Common myeloid progenitor, CD34-positive (primary cell): ENCODE results near the gene TMEM91.

ENCODE experiments used
- CTCF ChIA-PET: fragments of 350-600 bp; sonication (Branson Sonifier 250); formaldehyde crosslinking; loops from one replicate; lab custom pipeline; 2021; ENCODE audit warnings: antibody characterized with exemption; lab: Charles Lee
- POLR2A ChIA-PET: fragments of 350-600 bp; sonication (Branson Sonifier 250); formaldehyde crosslinking; loops from one replicate; lab custom pipeline; 2021; ENCODE audit warnings: antibody characterized with exemption; lab: Charles Lee
- DNase-seq, 3 donors: peaks; one replicate each; pipeline versions ENCODE4 v3.0.0 to v3.0.0-alpha.2; 2013
- H3K27ac ChIP-seq, 2 experiments: 1 replicate in 1 of 2; 2 replicates in 1 of 2; pipeline ENCODE4 v1.7.0; 2013; ENCODE audit warnings: inconsistent platforms in 2 of 2, low read length in 2 of 2, mild to moderate bottlenecking in 2 of 2, low read depth in 1 of 2, moderate library complexity in 1 of 2; ENCODE audit not compliant: severe bottlenecking in 2 of 2, insufficient read depth in 1 of 2, poor library complexity in 1 of 2
- H3K27me3 ChIP-seq, 5 experiments: replicated peaks in 2 of 5; 1 replicate in 3 of 5; 2 replicates in 2 of 5; pipeline versions ENCODE4 v1.6.1 to v1.7.0; 2013; ENCODE audit warnings: low read length in 4 of 5, mild to moderate bottlenecking in 2 of 5, moderate library complexity in 2 of 5, inconsistent platforms in 1 of 5; ENCODE audit not compliant: insufficient read depth in 5 of 5, control insufficient read depth in 4 of 5
- H3K36me3 ChIP-seq, 4 experiments: 1 replicate in 2 of 4; 2 replicates in 2 of 4; pipeline versions ENCODE4 v1.6.1 to v1.7.0; 2013; ENCODE audit warnings: low read length in 3 of 4, control low read depth in 1 of 4, mild to moderate bottlenecking in 1 of 4; ENCODE audit not compliant: control insufficient read depth in 4 of 4, insufficient read depth in 4 of 4
- H3K4me1 ChIP-seq, 4 experiments: 1 replicate in 3 of 4; 2 replicates in 1 of 4; pipeline versions ENCODE4 v1.6.1 to v1.7.1; 2013; ENCODE audit warnings: low read length in 3 of 4, mild to moderate bottlenecking in 3 of 4, control low read depth in 1 of 4, inconsistent platforms in 1 of 4, moderate library complexity in 1 of 4; ENCODE audit not compliant: control insufficient read depth in 4 of 4, insufficient read depth in 4 of 4; ENCODE audit errors: control extremely low read depth in 1 of 4
- H3K4me3 ChIP-seq, 7 experiments: 1 replicate in 4 of 7; 2 replicates in 3 of 7; pipeline versions ENCODE4 v1.5.1 to v1.7.0; 2013; ENCODE audit warnings: mild to moderate bottlenecking in 7 of 7, low read length in 6 of 7, moderate library complexity in 6 of 7, inconsistent platforms in 2 of 7, low read depth in 2 of 7, control low read depth in 1 of 7; ENCODE audit not compliant: insufficient read depth in 4 of 7, control insufficient read depth in 1 of 7; ENCODE audit errors: extremely low read depth in 1 of 7
- H3K9me3 ChIP-seq, 5 experiments: 1 replicate in 4 of 5; 2 replicates in 1 of 5; pipeline versions ENCODE4 v1.6.1 to v1.7.1; 2013; ENCODE audit warnings: low read length in 4 of 5, mild to moderate bottlenecking in 2 of 5, inconsistent platforms in 1 of 5, low read depth in 1 of 5, moderate library complexity in 1 of 5; ENCODE audit not compliant: control insufficient read depth in 4 of 5, insufficient read depth in 2 of 5; ENCODE audit errors: control extremely low read depth in 1 of 5
- WGBS: methylation state at CpG from one replicate; pipeline ENCODE4 v1.1.5; 2013; ENCODE audit not compliant: insufficient coverage; 5-methylcytosine and 5-hydroxymethylcytosine counted together

TMEM91 gene

GRCh38 chr19:41428481-41428859 lies 52.1 kb downstream of the TMEM91 start:
- peaks cover 4 to 68% (median 64%) of the 10 kb centered on the region in 4 experiments for H3K4me1 ChIP-seq
- H3K4me3 ChIP-seq, result peak overlapping the region in 6 of 7 experiments; percentile 30 to 90 (median 72)
- ChIA-PET POLR2A (interaction anchor here (0.6 kb wide), 1 partner anchor 10 kb away, joined by 5 read pairs; no protein-coding TSS in a partner anchor), CTCF (interaction anchor here (0.6 to 3.7 kb wide), 14 partner anchors 8 to 223 kb away, joined by 3 to 21 read pairs (median 4); partner anchors contain the start of genes DMAC2 and HNRNPUL1)
- 33% methylated on average over 1 of the region's 1 CpG for WGBS
- peak overlapping the region in 1 of 2 experiments; percentile 86 for H3K27ac ChIP-seq
- no peak for DNase-seq
- H3K36me3 ChIP-seq, result peaks cover 0 to 51% (median 30%) of the 10 kb centered on the region in 4 experiments
- H3K27me3 ChIP-seq, result no peaks in the 10 kb centered on the region
- H3K9me3 ChIP-seq, result no peaks in the 10 kb centered on the region

GRCh38 chr19:41430922-41431321 lies 54.6 kb downstream of the TMEM91 start:
- 88% methylated on average over 6 of the region's 6 CpGs for WGBS
- CTCF ChIA-PET, result interaction anchor here (0.6 to 2.4 kb wide), 22 partner anchors 9 to 165 kb away, joined by 3 to 23 read pairs (median 4); partner anchors contain the start of genes CCDC97 and DMAC2
- no peaks in the 10 kb centered on the region for H3K9me3 ChIP-seq
- no peaks in the 10 kb centered on the region for H3K27me3 ChIP-seq
- no peak for DNase-seq
- POLR2A ChIA-PET, result interaction anchor here (1.1 to 1.6 kb wide), 2 partner anchors 8 to 78 kb away, joined by 3 to 6 read pairs; partner anchors contain the start of gene DMAC2
- no peak overlapping the region for H3K27ac ChIP-seq
- H3K4me3 ChIP-seq, result no peak overlapping the region
- peaks cover 4 to 60% (median 55%) of the 10 kb centered on the region in 4 experiments for H3K4me1 ChIP-seq
- H3K36me3 ChIP-seq, result peaks cover 0 to 36% (median 16%) of the 10 kb centered on the region in 4 experiments

- Histone ChIP-seq H3K4me3 (no peak overlapping the region), H3K9me3 (no peaks in the 10 kb centered on the region), H3K27ac (no peak overlapping the region), H3K36me3 (peaks cover 0 to 38% (median 20%) of the 10 kb centered on the region in 4 experiments), H3K27me3 (no peaks in the 10 kb centered on the region), H3K4me1 (peaks cover 4 to 53% (median 47%) of the 10 kb centered on the region in 4 experiments)
- ChIA-PET CTCF (interaction anchor here (0.8 to 2.4 kb wide), 29 partner anchors 8 to 139 kb away, joined by 3 to 23 read pairs (median 4); partner anchors contain the start of genes CCDC97 and DMAC2), POLR2A (interaction anchor here (1.1 to 1.6 kb wide), 3 partner anchors 8 to 86 kb away, joined by 3 to 6 read pairs (median 3); partner anchors contain the start of gene DMAC2)
- peak; percentile 55 to 68 (median 68) for DNase-seq
- 79% methylated on average over 18 of the region's 23 CpGs for WGBS
Measured at GRCh38 chr19:41431426-41432386, 55.4 kb downstream of the TMEM91 start.

- CTCF ChIA-PET, result interaction anchor here (0.7 to 1.7 kb wide), 4 partner anchors 10 to 138 kb away, joined by 3 to 4 read pairs (median 3); partner anchors contain the start of gene ERICH4
- 97% methylated on average over 18 of the region's 18 CpGs for WGBS
Measured at GRCh38 chr19:41433171-41433570, 56.8 kb downstream of the TMEM91 start.

More at GRCh38 chr19:41433171-41433570, 56.8 kb downstream of the TMEM91 start:
- POLR2A ChIA-PET, result interaction anchor here (0.9 kb wide), 1 partner anchor 26 kb away, joined by 3 read pairs; no protein-coding TSS in a partner anchor
- H3K27me3 ChIP-seq, result no peaks in the 10 kb centered on the region
- H3K27ac ChIP-seq, result peak overlapping the region; percentile 8 to 45
- no peak for DNase-seq
- peaks cover 2 to 40% (median 33%) of the 10 kb centered on the region in 4 experiments for H3K4me1 ChIP-seq
- H3K4me3 ChIP-seq, result no peak overlapping the region
- no peaks in the 10 kb centered on the region for H3K9me3 ChIP-seq
- peaks cover 0 to 45% (median 24%) of the 10 kb centered on the region in 4 experiments for H3K36me3 ChIP-seq
